NCI-H526 treated with DMSO at 0.1 percent for 48 hours (cell line): ENCODE data around the gene TMEM208.

Experiments used
- DNase-seq: peaks from one replicate; lab custom pipeline; 2025; lab: John Stamatoyannopoulos, UW

TMEM208 gene

DNA sequence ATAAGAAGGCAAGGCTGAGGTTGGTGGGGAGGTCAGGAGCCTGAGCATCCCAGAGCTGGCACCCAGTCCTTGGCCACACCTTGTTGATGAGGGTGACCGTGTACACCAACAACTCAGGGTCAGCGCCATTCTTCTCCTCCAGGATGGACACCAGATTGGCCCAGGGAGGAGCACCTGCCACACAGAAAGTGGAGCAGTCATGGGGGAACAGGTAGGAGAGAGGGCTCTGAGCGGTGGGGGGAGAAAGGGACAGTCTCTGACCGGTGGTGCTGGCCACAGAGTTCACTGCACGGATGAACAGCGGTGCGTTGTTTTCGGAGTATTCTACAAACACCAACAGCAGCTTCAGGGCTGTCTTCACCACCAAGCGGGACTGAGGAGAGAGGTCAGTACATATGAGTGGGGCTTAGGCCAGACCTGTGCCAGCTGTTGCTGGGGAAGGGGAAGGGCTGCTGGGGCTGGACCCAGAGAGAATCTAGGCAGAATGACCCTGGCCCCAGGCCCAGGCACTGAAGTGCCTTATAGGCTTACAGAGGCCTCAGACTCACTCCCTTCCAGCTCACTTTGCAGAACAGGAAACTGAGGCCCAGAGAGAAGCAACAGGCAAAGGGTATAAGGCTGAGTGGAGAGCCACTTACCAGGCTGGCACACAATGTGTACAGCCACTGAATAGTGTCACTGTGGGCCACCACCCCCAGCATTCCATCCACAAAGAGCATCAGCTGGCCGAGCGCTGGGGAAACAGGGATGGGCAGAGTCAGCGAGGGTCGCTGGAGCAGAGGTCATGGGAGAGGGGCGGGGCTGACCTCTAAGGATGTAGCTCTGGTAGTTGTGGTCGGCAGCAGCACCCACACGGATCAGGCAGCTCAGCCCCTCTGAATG, 10.7 kb downstream of the TMEM208 start:
- DNase-seq, result no peak

DNA sequence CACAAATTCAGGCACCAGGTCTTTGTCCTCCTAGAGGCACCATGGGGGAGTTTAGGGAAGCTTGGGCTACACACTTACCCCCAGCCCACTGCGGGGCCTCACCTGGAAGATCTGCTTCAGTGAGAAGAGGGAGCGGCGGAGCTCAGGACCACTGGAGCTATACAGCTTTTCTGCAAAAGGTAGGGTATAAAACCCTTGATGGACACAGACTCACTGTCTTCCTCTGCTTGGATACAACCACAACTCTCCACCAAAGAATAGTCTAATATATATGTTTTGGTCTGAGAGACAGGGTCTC, 11.3 kb downstream of the TMEM208 start:
- no peak for DNase-seq

DNA sequence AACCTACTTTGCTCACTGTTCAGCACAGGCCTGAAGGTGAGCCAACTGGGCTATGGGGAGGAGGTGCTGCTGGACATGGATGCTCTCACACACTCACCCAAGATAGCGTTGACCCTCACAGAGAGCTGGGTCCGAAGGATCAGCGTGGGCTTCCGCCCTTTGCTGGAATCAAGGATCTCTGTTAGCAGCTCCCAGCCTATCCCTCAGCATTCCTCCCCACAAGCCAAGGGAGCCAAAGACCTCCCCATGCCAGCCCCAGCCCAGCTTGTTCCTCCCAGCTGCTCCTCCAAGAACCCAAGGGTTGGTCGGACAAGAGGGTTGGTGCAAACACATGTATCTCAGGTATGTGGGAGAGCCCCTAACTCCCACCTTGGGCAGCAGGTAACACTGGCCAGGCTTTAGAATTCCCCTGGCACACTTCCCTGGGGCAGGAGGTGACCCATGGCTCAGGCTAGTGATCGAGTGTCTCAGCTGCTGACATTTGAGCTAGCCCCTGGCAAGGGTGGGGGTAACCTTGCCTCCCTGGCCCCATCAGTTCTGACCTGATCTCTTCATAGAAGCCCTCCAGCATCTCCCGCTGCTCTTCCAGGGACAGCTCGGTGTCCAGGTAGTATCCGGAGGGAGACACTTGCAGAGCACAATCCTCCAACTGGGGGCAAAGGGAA, 12.0 kb downstream of the TMEM208 start:
- DNase-seq, result no peak

DNA sequence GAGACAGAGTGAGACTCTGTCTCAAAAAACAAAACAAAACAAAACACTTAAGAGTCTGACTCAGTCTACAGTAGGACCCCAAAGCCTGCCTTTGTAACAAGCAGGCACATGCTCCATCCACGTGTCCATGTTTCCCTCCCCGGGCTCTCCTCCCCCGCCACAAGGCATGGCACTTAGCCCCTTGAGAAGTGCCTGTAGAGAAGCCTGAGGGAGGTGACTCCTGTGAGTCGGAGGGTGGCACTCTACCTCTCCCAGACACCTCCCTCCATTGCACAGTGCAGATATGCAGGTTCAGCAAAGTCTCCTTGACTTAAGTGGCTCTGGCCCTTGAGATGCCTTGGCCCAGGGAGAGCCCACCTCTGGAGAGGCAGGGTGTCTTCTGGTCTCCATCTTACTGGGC, 13.6 kb downstream of the TMEM208 start:
- DNase-seq, result no peak

DNA sequence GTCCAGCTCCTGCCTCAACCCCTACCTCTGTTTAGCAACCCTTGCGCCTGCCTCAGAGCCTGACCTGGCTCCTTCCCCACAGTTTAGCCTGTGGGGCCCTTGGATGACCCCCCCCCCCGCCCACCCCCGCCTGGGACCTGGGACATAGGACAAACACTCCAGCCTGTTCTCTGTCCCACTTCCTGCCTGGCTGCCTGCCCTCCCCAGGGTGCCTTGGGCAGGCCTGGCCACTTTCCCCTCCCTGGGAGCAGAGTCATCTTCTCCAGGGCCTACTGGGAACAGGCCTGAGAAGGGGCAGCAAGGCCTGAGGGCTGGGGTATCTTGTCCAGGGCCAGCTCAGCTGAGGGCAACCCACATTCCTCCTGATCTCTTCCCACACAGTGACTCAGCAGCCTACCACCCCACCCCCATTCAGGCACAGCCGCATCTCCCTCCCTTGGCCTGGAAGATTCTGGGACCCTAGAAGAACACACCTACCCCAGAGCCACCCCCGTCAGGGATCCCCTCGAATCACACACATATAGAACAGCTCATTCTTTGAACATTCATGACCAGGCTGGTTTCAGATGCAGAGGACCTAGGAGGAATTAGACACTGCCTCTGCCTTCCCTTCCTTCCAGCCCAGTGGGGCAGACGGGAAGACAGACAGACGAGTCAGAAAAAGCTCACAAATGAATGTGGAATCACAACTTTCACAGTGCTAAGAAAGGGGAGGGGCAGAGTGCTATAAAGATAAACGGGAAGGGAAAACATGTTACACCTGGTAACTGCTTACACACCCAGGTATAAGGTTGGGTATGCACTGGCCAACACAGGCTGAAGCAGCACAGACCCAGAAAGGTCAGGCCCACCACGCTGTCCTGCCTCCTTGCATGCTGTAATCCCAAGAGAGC, 14.3 kb downstream of the TMEM208 start:
- no peak for DNase-seq

DNA sequence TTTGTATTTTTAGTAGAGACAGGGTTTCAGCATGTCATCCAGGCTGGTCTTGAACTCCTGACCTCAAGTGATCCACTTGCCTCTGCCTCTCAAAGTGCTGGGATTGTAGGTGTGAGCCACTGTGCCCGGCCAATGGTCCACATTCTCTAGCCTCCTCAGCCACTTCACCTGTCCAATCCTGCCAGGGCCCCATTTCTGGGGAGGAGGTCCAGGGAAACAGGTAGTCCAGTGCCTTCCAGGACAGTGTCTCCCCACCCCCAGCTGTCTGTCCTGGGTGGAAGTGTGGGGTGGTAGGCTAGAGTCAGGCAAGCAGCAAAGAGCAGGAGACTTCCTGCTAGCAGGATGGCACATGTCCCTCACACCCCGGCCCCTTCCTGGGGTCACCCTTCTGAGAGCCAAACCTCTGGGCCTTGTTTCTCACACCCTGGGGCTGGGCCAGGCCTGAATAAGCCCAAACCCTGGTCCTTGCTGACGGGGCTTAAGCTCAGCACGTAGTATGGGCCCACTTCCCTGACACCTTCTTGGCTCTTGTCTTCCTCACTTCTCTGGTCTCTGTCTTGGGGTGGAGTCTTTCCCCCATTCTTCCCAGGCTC, 15.3 kb downstream of the TMEM208 start:
- no peak for DNase-seq

DNA sequence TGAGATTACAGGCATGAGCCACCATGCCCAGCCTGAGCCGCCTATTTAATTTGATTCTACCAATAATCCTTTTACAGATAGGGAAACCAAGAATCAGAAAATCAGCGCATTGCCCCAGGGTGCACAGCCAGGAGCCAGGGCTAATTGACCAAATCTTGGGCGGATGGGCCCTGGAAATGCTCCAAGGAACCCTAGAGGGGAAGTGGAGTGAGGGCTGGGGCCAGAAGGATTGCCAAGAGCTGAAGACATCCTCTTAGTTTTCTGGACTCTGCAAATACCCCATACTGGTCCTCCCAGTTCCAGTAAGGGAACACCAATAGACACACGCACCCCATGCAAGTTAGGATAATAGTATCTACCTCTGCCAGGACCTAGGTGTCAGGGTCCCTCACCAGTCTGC, 16.6 kb downstream of the TMEM208 start:
- no peak for DNase-seq

DNA sequence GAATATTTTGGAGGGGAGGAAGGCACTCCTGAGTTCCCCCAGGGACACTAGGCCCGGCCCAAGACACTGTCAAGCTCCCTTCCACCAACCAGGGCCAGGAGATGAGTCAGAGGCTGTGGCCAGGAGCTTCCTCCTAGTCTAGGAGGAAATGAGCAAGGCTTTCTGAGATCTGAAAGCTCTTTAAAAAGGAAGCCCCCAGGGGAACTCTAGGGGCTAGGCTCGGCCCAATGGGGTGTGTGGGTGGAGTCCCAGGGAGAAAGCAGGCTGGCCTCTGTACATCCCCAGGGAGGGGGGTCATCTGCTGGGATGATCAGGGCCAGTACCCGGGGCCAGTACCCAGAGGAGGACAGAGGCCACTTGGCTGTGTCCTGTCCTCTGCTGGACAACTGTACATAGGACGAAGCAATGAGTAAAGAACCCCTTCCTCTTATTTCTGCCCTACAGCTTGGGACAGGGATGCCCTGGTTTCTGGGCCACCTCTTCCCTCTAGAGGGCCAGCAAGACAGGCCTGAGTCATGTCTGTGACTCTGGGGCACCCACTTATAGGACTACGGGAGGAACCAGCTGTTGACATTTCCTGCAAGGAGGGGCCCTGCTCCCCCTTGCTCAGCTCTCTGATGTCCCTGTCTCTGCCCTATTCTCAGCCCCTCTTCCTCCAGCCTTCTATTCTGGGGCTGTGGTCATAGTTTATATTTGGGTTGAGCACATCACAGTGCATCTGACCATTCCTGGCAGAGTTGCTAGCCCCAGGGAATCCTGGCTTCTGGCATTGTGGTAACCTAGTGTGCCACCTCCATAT, 17.7 kb downstream of the TMEM208 start:
- DNase-seq, result no peak

DNA sequence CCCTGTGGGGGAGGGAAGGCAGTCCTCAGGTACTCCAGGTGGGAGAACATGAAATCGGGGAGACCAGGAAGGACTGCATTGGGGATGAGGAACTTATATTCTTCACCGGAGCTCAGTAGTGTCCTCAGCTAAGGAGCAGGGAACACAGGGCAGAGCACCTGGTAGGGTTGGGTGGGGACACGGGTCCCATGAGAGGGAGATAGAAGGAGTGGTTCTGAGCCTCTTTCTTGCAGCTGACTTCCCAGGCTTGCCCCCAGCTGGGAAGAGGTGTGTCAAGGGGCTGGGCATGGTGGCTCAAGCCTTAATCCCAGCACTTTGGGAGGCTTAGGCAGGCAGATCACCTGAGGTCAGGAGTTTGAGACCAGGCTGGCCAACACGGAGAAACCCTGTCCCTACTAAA, 18.3 kb downstream of the TMEM208 start:
- DNase-seq, result no peak

DNA sequence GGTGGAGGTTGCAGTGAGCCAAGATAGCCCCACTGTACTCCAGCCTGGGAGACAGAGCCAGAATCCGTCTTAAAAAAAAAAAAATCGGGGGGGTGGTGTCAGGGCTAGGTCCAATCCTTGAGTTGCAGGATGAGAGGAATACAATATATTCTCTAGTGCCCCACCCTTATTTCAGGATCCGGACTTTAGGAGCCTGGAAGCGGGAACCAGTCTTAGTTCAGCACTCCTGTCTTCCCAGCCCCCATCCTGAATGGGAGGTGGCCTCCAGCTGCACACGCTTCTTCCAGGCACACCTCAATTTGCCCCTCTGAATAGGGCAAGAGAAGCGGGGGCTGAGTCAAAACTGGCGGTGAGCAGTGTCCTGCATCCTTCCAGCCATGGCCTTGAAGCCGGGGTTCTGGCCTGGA, 18.7 kb downstream of the TMEM208 start:
- DNase-seq, result no peak

DNA sequence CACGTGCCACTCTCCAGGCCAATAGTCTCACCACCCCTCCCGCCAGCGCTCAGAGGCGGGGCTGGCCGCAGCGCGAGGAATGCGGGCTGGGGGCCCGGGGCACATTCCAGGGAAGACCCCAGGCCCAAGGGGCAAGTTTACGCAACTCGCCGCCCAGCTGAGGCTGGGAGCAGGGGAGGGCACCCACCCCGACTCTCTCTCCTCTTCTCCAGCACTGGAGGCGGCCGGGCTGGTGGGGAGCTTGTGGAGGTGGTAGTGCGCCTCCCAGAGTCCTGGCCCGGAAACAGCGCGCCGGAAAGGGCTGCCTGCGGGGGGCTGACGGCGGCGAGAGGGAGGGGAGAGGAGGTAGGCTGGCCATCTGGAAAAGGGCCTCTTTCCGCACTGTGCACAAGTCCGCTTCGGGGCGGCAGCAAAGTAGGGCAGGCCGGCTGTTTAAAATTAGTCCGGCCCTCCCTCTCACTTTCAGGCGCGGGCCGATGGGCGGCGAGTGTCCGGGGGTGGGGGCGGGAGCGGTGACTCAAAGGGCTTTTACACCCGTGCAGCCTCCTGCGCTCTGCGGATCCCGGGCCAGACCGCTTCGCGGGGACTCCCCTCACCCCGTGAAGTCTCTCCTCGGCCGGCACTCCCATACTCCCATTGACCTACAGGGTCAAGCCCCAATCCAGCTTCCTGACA, 19.3 kb downstream of the TMEM208 start:
- peak; percentile 27 for DNase-seq

DNA sequence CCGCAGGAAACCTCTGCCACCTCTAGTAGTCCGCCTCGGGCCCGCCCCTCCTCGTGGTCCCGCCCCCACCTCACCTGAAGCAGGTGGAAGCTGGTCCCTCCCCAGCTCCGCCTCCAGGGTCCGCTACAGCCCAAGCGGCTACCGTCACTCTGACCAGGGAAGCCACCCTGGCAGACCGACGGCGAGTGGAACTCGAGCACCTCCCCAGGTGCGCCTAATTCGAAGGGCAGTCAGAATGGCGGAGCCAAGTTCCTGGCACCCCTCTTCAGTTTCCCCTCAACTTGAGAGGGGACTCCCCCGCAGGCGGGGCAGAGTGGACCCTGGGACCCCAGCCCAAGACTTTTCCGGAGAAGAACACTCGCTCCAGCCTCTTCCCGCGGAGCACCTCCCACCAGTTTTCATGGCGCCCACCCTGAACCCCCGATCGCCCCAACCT, 19.8 kb downstream of the TMEM208 start:
- peak; percentile 40 for DNase-seq

DNA sequence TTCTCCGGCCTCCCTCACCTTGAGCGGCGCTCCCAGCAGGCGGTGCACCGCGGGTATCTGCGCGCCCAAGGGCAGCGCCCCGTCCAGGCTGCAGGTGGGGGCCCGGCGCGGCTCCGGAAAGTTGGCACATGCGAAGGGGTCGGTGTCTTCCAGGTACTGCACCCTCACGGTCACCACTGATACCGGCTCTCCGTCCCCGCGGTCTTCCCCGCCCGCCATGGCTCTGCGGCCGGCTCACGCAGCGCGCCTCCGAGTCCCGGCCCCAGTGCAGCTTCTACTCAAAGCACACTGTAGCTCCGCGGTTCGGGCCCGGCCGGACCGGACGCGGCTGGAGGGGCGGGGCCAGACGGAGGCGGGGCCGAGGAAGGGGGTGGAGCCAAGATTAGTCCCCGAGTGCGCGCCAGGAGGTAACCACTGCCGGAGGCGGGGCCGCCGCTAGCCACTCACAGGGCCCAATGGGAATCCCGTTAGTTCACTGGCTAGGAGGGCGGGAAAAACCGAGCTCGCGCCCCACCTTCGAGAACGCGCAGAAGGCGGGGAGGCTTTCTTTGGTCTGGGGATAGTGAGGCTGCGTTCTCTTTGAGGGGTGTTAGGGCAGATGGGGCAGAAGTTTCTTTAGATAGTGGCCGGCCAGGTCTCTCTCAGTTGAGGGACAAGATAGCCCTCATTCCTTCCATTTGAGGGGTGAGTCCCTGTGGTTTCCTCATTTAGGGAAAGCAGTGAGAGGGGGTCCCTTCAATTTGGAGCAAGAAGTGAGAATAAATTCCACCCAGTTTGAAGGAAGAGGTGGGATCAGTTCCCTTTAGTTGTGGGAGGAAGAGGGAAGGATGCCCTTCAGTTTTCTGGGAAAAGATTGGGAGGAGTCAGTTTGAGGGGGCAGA, 20.5 kb downstream of the TMEM208 start, which contains the start of gene FHOD1:
Gene FHOD1, minus strand, starts transcription at position 290 of the 881 bp plus-strand sequence. Its CDS starts 71 bp downstream, at position 219.
- peak; percentile 65 for DNase-seq

DNA sequence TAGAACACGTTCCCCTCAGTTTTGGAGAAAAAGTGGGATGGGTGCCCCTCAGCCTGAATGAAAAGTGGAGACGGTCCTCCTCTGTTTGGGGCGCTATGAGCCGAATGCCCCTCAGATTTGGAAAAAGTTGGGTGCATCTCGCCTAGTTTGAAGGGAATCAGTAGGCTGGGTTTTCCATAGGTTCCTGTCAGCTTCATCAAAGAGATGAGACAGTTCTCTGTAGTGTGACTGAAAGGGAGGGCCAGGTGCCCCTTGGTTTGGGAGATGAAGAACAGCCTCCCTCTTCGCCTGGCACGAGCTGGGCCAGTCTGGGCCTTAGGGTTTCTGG, 21.1 kb downstream of the TMEM208 start:
- DNase-seq, result no peak

DNA sequence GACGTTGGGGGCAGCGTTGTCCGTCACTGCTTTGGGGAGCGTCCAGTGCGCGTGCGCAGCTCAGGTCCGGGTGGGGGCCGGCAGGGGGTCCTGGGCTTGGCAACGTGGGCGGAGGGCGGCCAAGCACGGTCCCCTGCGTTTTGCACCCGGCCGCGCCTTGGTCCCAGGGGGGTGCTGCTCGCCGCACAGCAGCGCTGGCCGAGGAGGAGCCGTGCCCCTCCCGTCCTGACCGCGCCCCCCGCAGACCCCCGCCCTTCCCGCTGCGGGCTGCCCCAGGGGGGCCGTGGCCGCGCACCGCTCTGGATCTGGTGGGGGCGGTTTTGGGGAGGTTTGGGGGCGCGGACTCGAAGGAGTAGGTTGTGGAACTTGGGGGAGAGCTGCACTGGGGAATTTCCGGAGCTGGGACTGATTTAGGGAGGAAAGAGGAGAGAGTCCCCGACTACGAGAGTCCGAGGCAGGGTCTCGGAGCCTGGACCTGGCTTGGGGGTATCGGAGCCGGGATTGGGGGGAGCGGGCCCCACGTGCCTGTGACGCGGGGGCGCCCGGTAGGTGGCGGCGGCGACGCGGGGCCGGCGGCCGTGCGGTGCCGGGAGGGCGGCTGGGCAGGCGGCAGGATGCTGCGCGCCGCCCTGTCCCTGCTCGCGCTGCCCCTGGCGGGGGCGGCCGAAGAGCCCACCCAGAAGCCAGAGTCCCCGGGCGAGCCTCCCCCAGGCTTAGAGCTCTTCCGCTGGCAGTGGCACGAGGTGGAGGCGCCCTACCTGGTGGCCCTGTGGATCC, 21.7 kb downstream of the TMEM208 start, which contains the start of gene SLC9A5:
Gene SLC9A5, plus strand, starts transcription at position 579 of the 777 bp plus-strand sequence. Its CDS starts 36 bp downstream, at position 615.
- no peak for DNase-seq

DNA sequence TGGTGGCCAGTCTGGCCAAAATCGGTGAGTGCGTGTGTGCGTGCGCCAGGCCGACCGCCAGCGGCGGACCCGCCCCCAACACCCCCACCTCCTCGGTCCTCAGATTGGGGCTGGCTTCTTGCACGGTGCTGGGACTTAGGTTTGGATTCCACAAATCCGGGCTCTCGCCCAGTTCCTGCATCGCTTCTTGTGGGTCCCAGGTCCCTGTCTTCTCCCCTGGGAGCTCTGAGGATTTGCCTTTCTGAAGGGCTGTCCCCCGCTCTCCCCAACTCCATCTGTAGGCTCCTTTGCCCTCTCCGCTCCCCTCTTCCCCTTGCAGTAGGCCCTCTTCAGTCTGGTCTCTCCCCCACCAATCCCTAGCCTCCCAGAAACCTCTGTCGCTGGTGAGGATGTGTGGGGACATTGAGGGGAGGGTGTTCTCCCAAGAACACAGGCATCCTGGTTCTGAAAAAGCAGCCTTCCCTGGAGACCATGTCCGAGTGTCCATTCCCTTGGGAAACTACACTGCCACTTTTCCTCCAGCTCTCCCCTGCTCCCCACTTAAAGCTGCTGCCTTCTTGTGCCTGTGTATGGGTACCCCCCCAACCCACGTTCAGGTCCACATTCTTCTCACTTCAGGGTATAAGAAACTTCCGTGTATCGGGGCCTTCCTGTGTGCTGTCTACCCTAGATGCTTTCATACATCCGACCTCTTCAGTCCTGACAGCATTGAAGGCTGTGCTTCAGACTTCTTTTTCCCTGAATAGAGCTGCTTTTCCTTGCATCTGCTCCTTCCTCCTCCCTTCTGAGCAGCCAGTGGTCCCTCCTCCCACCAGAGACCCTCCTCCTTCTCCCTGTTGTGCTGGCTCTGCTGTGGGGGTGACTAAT, 22.5 kb downstream of the TMEM208 start:
- no peak for DNase-seq

DNA sequence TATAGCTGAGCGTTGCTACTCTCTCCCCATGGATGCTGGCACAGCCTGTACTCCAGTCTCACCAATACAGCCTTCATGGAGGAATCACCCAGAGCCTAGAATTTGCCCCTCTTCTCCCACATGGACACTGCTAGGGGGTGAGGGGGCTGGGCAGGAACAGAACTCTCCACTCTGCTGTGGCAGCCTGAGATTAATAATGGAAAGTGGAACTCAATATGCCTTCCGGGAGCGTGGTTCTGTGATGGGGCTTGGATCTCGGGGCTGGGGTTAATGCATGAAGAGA, 23.1 kb downstream of the TMEM208 start:
- DNase-seq, result no peak
